HG03135 (cell line): ENCODE measurements around the gene ARHGEF28.

Experiments used
- ATAC-seq: cut with Tn5 transposase; IDR thresholded peaks from one replicate; pipeline ENCODE4 v1.9.1; 2021; ENCODE audit warnings: mild to moderate bottlenecking, moderate library complexity; ENCODE audit not compliant: unreplicated experiment

The ARHGEF28 gene

GRCh38 chr5:73619606-73620333 lies 6.2 kb upstream of the ARHGEF28 start:
- ATAC-seq = no peak

DNA sequence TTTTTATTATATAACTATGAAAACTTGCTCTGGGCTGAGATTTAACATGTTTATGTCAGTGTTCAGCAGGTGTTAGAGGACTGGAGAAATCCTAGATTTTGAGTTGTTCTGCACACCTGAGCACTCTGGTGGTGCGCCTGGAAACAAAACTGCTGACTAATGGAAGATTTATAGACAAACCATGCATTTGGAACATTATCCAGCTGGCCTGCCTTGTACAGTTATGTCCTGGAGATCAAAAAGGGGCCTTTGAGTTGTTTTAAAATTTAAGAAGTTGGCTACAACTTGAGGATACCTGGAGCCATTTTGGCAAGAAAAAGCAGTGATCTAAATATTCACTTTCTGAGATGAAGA lies 5.7 kb upstream of the ARHGEF28 start:
- no peak for ATAC-seq

DNA sequence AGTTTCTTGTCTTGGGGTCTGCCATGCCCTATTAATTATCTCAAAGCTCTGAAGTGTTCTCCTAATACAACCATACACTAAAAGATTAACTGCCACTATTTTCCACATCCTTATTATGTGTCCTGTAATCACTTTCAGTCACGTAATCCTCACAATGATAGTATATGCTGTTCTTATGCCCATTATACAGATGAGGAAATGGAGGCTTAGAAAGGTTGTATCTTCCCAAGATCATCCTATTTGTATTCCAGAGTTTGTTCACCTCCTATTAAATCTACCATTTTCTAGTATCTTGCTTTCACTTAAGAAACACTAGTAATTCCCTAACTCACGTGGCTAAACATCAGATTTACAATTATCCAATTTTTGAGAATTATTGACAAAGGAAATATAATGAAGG lies 2.9 kb upstream of the ARHGEF28 start:
- no peak for ATAC-seq

- ATAC-seq = no peak
Measured at GRCh38 chr5:73623901-73624404, 2.0 kb upstream of the ARHGEF28 start.

DNA sequence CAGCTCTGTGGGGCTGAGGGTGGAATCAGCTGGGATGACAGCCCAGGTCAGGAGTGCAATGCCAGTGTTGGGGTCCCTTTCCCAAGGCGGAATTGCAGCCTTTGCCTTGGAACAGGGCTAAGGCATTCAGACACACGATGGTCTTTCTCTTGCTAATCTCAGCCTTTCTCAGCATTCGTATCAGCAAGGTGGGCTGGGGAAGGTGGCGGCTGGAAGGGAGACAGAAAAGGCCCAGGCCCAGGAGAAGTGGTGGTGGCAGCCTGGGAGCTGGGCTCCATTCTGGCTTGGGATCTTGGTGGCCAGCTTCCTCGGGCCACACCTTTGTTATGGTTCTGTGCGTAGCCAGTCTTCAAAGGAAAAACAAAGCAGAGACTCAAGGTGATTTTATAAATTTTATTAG lies 1.1 kb upstream of the ARHGEF28 start:
- ATAC-seq = no peak

DNA sequence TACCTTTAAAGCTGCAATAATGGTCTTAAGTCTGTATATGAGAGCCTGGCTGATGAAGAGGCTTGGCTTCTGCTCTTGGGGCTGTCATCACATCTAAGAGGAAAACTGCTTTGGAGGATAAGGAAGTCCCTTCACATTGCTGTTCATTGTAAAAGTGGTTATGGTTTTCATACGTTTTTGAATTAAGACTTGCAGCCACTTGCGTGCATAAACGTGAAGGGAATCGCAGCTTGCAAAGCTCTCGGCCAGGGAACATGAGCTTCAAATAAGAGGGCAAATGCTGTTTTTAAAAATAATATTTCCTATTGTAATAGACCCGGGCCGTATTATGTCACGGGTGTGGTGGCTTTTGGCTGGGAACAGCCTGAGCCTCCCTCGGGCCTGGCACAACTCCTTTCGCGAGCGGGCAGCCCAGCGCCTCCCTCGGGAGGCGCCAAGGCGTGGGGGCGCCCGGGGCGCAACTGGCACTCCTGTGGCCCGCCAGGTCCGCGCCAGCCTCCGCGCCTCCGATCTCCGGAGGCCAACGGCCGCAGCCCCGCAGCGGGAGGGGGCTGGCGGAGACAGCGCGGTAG lies 538 bp upstream of the ARHGEF28 start:
- ATAC-seq = no peak

DNA sequence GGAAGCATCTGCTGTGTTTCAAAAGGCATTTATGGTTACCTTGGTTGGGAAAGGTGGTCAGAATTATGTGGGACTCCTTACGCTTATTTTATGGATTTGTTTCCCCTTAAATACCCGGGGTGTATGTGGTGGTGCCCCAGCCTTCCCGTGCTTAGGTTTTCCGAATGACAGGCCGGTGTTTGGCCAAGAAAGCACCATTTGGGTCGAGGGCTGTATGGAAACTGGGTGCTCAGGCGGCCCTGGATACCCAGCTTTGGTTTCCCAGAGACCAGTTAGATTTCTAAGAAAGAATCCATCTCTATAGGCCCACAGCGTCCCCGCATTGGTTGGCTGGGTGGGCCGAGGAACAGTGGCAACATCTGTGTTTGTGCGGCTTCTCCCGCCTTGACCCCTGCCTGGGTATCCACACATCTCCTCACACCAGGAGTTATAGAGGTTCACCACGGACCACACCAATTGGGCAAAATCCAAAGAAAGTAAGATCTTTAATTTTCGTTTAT lies 868 bp downstream of the ARHGEF28 start:
- ATAC-seq = no peak

DNA sequence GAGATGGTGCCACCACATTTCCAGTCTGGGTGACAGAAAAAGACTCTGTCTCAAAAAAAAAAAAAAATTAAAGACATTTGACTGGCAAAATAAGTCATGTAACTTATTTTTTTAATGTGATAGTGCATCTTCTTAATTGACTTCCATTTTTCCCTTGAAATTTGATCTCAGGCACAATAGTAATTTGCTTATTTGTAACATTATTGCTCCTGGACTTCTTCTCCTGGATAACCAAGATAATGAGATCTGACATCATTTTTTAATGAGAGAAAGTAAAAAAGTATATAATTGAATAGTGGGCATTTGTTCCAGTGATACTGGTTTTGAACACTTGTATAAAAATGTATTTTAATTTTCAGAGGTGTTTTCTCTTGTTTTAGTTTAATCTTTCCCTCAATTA lies 3.5 kb downstream of the ARHGEF28 start:
- no peak for ATAC-seq

GRCh38 chr5:73630765-73631164 lies 4.8 kb downstream of the ARHGEF28 start:
- no peak for ATAC-seq

GRCh38 chr5:73631500-73631899 lies 5.5 kb downstream of the ARHGEF28 start:
- ATAC-seq = no peak

DNA sequence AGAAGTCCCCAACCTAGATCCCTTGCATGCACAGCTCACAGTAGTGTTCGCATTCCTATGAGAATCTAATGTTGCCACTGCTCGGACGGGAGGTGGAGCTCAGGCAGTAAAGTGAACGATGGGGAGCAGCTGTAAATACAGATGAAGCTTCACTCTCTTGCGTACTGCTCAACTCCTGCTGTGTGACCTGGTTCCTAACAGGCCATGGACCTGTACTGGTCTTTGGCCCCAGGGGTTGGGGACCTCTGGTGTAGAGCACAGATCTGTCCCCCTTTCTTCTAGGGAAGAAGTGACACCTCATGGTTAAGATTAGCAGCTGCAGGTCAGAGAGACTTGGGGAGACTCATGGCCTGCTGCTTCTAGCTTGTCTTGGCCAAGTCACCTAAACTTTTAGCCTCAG lies 7.1 kb downstream of the ARHGEF28 start:
- ATAC-seq = no peak

DNA sequence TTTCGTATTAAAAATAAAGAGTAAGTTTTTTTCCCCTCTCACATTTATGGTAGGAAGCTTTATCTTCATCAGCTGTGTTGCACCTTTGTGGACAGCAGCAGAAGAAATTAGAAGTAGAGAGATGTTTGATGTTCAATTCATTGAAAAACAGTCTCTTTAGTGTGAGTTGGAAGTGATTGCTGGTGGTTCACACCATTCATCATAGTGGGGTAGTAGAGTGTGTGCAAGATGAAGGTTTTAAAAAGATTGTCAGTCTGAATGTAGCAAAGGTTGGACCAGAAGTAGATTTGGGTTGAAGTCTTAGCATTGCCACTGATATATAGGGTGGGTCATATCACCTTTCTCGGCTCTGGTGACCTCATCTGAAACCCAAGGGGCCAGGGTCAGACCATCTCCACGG lies 10.4 kb downstream of the ARHGEF28 start:
- ATAC-seq = no peak

DNA sequence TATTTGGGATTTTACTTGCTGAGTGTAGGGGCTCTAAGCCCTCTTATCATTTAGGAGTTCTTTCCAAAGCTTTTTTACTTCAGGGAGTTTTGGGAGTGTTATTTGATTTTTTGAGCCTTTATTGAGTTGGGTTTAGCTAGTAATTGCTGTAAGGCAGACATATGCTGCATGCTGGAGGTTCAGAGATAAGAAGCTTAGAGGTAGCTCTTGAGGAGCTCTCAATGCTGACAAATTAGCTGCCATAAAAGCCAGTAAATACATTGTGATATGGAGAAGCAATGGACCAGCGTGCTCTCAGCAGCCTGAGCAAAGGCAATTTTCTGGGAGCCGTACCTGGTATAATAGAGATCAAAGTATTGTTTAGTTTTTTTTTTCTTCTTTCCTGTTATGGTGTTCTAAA lies 11.6 kb downstream of the ARHGEF28 start:
- no peak for ATAC-seq

GRCh38 chr5:73638344-73639095 lies 12.5 kb downstream of the ARHGEF28 start:
- no peak for ATAC-seq

DNA sequence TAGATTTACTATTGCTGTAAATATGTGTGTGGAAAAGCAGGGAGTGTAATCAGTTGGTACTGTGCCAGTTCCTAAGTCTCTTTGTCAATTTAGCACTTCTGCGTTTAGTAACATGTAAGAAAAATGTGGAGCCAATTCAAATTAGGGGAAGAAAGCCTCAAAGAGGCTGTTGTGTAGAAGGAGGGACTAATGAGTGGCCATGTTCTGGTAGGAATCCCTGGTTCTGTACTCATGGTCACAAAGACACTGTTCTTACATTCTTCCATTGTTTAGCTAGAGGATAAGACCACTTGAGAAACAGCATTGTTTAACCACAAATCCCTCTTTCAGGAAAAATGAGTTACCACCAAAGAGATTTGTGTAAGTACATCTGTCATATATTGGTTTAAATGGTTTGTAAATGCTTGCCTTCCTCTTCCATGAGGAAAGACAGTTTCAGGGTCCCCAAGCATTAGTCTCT lies 14.9 kb downstream of the ARHGEF28 start:
- ATAC-seq = no peak

GRCh38 chr5:73641811-73642210 lies 15.8 kb downstream of the ARHGEF28 start:
- ATAC-seq = no peak

- ATAC-seq = no peak
Measured at GRCh38 chr5:73642344-73642743, 16.3 kb downstream of the ARHGEF28 start.

DNA sequence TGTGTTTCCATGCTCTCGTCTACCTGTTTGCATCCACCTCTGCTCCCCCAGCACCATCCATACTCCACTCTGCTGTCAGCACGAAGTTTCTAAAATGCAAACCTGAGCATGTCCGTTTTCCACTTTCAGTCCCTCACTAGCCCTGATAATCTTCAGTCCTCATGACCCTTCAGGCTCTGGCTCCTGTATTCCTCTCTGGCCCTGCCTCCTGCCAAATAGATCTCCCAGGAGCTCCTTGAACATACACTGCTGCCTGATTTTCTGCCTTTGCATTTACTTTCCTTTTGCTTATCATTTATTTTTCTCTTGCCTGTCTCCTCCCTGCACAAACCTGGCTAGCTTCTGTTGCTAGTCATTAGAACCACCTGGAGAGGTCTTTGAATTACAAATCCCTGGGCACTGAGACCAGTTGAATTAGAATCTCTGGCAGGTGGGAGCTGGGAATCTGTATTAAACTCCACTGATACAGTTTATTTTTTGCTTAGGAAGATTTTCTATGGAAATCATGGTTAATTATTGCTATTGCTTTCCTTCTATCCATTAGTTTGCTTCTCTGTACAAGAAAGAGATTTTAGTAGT lies 18.5 kb downstream of the ARHGEF28 start:
- no peak for ATAC-seq

DNA sequence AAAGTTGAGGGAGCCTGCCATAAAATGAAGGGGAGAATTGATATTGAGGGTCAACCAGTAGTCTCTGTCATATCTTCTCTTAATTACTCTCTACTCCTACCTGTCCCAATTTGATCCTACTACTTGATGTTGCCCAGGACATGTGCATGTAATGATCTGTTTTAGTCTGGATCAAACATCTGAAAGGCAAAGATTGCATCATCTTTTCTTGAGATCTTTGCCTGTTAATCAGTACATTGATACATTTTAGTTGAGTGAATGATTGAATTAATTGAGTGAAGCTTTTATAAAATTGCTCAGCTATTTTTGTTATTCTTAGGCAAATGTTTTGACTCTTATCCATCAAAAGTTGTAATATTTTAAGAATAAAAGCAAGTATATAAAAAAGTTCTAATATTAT lies 21.7 kb downstream of the ARHGEF28 start:
- no peak for ATAC-seq

DNA sequence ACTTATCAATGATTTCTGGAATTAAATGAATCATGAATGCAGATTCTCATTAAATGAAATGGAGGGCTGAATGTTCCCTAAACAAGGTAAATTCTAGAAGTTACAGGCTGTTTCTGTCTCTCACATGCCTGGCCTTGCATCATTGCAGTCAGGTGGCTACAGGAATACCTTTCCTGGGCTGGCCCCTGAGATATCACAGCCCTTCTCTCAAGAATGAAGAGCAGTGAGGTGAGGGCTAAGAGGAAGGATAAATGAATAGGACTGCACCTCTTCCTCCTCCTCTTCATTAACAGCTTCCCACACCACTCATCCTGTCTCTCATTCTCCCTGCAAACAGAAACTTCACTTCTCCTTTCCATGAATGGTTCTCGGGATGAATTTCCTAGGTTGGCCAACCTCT lies 22.5 kb downstream of the ARHGEF28 start:
- ATAC-seq = no peak

DNA sequence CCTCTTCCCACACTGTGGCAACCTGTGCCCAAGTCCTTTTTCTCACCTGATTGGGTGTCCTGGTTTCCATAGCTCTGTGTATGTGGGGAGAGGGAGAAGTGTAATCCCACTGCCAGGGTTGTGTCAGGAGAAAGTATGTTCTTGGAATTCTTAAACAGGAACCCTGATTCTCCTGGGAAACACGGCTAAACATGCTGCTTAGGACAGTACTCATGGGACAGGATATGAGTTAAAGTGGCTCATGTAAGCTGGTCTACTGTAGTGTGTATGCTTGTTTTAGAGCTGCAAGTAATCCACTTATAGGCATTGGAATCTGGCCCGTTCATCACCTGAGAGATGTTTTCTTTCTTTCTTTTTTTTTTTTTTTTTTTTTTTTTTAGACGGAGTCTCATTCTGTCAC lies 23.9 kb downstream of the ARHGEF28 start:
- no peak for ATAC-seq
